HFFc6 (cell line): ENCODE data around the gene AATK. TPM values are rescaled to one million over a fixed set of nuclear protein-coding genes. Genes with fewer than 3 reads are reported as not detected.

Experiments
- DNase-seq: peaks from one replicate; pipeline ENCODE4 v3.0.0-alpha.2; 2018
- H3K27ac Mint-ChIP-seq: 2 replicates; pipeline ENCODE4 v1.8.0; 2020; ENCODE audit warnings: mild to moderate bottlenecking, mixed read lengths
- H3K27me3 Mint-ChIP-seq: 2 replicates; pipeline ENCODE4 v1.8.0; 2021; ENCODE audit warnings: mild to moderate bottlenecking, moderate library complexity, mixed read lengths; ENCODE audit not compliant: insufficient read depth
- H3K36me3 Mint-ChIP-seq: 2 replicates; pipeline ENCODE4 v1.8.0; 2021; ENCODE audit warnings: low read depth, mixed read lengths
- H3K4me1 Mint-ChIP-seq: 2 replicates; pipeline ENCODE4 v1.8.0; 2020; ENCODE audit warnings: low read depth, mixed read lengths
- H3K4me3 Mint-ChIP-seq: 2 replicates; pipeline ENCODE4 v1.8.0; 2020; ENCODE audit warnings: mild to moderate bottlenecking, moderate library complexity, mixed read lengths
- H3K9me3 Mint-ChIP-seq: 2 replicates; pipeline ENCODE4 v1.8.0; 2020; ENCODE audit warnings: mild to moderate bottlenecking, mixed read lengths
- CTCF ChIP-seq: fragments of 200-600 bp; sonication (generic); IDR thresholded peaks from 2 replicates; pipeline ENCODE4 v1.5.0; 2021; ENCODE audit warnings: antibody characterized with exemption, mild to moderate bottlenecking
- total RNA-seq, 6 experiments: library from RNA; stranded (reverse); fragmentation: NEBNext Ultra II Directional; extraction: Animal tissue kit (Norgen Biotek cat#: 25700); gene quantifications; 2 replicates in 1 of 6; 3 replicates in 5 of 6; pipeline ENCODE4 v1.2.3, GENCODE V29; 2021

AATK gene
- total RNA-seq, 6 experiments from 2014 or later: 0.15 to 0.59 (median 0.38) TPM

DNA sequence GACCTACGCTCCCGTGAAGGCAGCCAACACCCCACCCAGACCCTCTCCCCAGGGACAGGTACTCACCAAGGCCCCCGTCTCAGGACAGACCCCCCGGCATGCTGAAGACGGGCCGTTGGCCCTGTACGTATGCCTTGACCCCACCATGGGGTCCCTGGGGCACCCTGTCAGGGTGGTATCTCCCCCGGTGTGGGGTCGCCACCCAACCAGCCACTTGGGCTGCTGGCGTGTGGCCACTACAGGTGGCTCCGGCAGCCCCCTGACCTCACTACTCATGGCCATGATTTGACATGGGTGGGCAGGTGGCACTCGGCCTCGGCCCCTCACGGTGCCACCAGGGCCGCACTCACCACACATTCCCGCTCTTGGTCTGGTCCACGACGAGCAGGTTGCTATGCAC is 41.6 kb downstream of the AATK start:
- DNase-seq: no peak
- Mint-ChIP-seq H3K4me1 (no peaks in the 10 kb centered on the region), H3K9me3 (no peaks in the 10 kb centered on the region), H3K27ac (no peak overlapping the region), H3K27me3 (peaks cover 3% of the 10 kb centered on the region; the same call in 1 of the 2 replicates), H3K4me3 (no peak overlapping the region), H3K36me3 (no peaks in the 10 kb centered on the region)
- TF ChIP-seq CTCF: no peak

GRCh38 chr17:81123052-81124048 is 42.7 kb downstream of the AATK start:
- DNase-seq: no peak
- Mint-ChIP-seq H3K36me3 (no peaks in the 10 kb centered on the region), H3K9me3 (no peaks in the 10 kb centered on the region), H3K27ac (no peak overlapping the region), H3K27me3 (peaks cover 8% of the 10 kb centered on the region), H3K4me1 (peaks cover 4% of the 10 kb centered on the region; the same call in 1 of the 2 replicates), H3K4me3 (no peak overlapping the region)
- TF ChIP-seq CTCF: no peak

- Mint-ChIP-seq H3K27ac (no peak overlapping the region), H3K4me3 (no peak overlapping the region), H3K4me1 (peaks cover 4% of the 10 kb centered on the region; the same call in 1 of the 2 replicates), H3K9me3 (no peaks in the 10 kb centered on the region), H3K27me3 (peaks cover 9% of the 10 kb centered on the region), H3K36me3 (no peaks in the 10 kb centered on the region)
- TF ChIP-seq CTCF: no peak
- DNase-seq: no peak
Measured at GRCh38 chr17:81121841-81122733, 43.9 kb downstream of the AATK start.

- no peak for TF ChIP-seq CTCF
- Mint-ChIP-seq H3K27me3 (peaks cover 9% of the 10 kb centered on the region), H3K27ac (no peak overlapping the region), H3K4me3 (no peak overlapping the region), H3K9me3 (no peaks in the 10 kb centered on the region), H3K36me3 (no peaks in the 10 kb centered on the region), H3K4me1 (peaks cover 4% of the 10 kb centered on the region; the same call in 1 of the 2 replicates)
- DNase-seq: no peak
Measured at GRCh38 chr17:81120695-81121621, 45.1 kb downstream of the AATK start.

DNA sequence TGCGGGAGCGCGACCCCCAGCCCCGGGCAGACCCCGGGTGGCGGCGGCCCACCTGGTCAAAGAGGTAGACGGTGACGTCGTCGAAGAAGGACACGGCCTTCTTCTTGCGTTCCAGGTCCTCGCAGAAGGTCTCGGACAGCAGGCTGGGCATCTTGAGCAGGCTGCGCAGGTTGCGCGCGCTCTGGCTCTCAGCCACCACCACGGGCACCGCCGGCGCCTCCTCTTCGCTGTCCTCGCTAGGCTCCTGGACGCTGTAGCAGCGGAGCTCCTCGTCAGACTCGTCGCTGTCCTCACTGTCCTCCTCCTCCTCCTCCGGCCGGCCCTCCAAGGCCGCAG is 45.9 kb downstream of the AATK start:
- H3K9me3 Mint-ChIP-seq: no peaks in the 10 kb centered on the region

More for the DNA sequence above, 45.9 kb downstream of the AATK start:
- Mint-ChIP-seq H3K36me3 (no peaks in the 10 kb centered on the region), H3K27me3 (peaks cover 9% of the 10 kb centered on the region), H3K27ac (no peak overlapping the region), H3K4me1 (peaks cover 4% of the 10 kb centered on the region; the same call in 1 of the 2 replicates), H3K4me3 (no peak overlapping the region)
- TF ChIP-seq CTCF: no peak
- no peak for DNase-seq
